Brain pericyte (primary cell): ENCODE data around the gene UST.
A peak's percentile ranks its signal among the peaks of the same experiment; 100 is the strongest.
"Not testable (repeated sequence)": the region's sequence is repeated elsewhere in the genome, so short reads cannot be mapped to it uniquely, and the experiment has no call there.

Experiments
- DNase-seq: peaks from one replicate; pipeline ENCODE4 v3.0.0-alpha.2; 2012; ENCODE audit warnings: low read depth, low spot score

UST gene

DNA sequence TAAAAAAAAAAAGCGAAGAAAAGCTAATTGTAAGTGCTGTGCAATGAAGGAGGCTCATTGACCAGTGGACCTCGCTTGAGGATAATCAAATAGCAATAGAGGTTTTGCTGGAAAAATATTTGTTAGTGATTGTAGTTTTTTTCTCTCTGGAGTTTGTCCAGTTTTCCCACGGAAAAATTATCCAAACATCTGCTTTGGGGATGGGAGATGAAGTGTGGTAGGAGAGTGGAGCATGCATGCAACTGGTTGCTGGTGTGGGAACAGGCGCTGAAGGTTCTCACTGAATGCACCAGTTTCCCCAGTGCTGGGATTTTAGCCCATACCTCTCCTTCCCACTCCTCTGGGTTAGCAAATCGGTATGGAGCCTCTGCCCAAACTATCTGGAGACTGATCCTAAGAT is 288.9 kb downstream of the UST start:
- no peak for DNase-seq

DNA sequence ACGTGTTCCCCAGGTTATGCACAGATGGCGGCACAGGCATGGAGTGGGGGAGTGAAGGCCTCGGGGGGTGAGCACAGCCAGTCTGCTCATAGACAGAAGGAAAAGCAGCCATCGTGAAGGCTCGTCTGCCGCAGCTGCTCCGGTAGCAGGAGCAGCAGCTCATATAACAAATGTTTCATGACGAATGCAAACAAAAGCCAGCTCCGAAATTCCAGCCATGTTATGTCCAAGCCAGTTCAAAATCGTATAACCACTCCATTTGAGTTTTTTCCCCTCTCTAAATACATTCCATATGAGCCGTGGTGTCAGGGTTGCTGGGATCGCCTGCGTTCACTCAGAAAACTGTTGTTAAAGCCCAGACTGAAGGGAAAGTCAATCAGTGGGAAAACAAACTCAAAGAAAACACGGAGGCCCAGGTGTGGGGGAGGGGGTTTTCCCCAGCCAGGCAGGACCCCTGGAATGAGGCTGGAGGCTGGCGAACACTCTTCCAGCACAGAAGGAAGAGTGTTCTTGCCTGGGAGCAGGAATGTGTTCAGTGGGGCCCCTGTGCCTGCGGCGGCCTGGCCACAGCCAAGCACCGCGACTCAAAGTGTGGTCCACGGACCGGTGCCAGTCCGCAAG is 290.3 kb downstream of the UST start:
- DNase-seq: peak; percentile 25

DNA sequence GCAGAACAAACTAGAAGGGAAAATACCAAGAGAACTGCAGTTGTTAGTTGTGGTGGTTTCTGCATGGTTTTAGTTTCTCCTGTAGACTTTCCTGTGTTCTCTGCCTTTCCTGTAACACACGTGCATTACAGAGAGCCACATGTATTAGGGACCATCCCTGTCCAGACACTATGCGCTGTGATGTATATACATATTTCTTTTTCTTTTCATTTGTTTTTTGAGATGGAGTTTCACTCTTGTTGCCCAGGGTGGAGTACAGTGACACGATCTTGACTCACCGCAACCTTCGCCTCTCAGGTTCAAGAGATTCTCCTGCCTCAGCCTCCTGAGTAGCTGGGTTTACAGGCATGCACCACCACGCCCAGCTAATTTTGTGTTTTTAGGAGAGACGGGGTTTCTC is 292.2 kb downstream of the UST start:
- not testable (repeated sequence) for DNase-seq

DNA sequence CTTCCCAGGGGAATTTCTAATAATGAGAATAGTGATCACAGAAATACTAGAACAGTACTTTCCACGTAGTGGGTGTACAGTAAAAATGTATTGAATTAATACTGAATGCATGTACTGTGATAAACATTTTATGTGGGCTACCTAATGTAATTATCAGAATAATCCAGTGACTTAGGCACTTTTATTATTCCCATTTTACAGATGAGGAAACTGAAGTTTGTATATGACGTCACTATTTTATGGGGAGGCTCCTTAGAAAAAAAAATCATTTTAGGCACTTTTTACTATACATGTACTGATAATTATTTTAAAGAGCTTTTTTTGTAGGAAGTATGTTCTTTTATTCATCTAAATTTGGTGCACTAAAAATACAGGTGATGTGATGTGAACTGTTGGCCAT is 295.1 kb downstream of the UST start:
- no peak for DNase-seq

DNA sequence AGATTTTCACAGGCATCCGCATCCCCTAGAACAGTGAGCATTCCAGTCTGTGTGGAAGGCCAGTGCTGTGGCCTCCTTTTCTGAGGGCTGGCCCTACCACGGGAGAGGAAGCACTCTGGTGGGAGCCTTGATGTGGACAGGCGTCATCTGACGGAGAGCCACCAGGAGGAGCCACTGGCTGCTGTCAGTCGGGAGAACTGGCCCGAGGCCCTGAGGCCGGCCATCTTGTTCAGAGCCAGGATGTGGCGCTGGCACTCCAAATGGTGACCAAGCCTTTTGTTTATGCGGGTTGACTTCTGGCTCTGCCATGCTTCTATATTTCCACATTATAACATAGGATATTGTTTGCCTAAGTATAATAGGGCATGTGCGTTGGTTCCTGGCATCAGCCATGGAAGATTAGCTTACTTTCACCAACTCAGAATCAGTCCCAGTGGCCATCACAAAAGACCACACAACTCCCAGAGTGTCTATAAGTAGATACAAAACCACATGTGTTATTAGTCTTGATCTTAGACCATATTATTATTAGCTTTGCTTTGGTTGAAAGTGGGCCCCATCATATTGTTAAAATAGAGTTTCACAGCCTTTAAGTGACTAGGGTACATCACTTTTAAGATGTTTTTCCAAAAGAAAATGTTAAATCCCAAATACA is 296.8 kb downstream of the UST start:
- no peak for DNase-seq

DNA sequence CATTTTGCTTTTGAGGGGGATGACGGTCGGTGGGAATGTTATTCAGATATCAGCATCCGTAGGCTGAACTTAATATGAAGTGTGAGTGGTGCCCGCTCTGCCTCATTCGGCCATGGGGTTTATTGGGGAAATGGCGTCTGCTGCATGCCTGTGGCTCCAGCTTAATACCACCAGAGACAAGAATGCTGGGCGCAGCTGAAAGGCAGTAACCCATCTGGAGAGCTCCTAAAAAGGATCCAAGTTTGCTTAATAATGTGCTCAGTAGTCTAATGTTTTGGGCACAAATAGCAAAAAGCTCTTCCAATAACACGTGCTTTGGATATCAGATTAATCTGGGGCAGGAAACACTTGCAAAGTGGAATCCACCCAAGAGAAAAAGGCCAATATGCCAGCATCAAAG is 297.7 kb downstream of the UST start:
- DNase-seq: no peak

DNA sequence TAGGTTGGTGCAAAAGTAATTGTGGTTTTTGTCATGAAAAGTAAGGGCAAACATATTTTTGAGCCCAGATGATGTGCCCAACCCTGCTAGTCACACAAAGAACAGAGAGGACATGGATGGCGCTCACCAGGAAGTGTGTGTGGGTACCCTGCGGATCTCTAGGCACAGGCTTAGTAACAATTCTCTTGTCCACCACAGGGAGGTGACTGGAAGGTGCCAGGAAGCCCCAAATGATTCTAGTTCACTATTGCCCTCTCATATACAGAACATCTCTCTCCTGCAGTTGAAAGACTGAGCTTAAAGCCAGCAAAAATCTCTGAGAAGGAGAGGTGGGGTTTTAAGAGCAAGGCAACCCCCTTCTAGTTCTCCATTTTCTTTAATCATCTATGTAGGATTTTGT is 298.6 kb downstream of the UST start:
- DNase-seq: no peak

DNA sequence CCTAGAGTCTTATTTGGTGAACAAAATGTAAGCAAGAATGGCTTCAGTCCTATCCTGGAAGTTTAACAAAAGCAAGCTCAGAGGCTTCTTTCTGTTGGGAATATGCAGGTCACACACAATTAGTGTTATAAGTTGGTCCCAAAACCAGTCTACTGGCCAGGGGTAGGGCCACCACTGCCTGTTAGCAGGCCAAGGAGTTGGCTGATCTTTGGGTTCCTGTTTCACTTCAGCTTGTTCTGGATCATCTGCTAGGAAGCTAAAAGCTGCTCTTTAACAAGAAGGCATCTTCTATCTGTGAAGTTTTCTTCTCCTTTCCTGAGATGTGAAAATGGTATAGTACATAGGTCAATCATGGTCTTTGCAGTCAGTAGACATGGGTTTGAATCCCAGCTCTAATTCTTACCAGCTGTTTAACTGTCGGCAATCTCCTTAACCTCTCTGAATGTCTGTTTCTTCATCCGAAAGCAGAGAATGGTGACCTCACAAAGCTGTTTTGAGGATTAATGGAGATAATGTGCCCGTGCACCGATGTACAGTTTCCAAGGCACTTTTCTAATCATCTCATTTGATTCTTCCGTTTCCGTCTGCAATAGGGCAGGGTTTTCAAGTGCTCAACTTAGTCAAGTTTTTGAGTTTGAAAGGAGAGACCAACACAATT is 299.5 kb downstream of the UST start:
- no peak for DNase-seq

DNA sequence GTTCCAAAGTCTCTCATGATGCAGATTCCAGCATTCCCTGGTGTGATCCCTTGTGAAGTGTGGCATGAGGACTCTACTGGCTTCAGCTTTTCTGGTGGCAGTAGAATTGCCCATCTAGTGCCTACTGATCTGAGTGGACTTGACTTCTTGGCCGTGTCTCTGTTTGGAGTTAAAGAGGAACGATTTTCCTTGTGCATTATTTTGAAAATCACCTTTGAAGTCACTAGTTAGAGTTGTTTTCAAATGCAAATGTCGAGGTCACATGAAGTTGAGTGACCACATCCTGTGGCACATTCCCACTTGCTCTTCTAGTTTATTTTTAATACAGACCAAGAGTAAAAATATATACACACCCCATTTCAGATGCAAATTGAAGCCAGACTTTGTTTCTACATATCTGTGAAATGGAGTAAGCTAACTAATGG is 300.0 kb downstream of the UST start:
- no peak for DNase-seq

DNA sequence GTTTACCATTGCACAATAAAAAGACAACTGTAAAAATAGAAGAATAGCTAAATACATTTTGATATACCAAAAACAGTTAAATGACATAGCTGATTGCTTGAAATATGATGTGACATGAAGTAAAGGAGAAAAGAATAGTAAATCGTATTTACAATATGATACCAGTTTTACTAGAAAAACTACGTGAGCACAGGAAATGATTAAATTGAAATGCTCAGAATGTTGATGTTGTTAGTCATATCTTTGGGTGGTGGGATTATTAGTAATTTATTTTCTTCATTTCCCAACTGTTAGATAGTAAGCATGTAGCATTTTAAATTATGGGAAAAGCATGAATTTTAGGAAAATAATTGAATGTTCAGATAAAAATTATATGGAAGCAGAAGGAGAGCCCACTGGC is 302.4 kb downstream of the UST start:
- DNase-seq: no peak

DNA sequence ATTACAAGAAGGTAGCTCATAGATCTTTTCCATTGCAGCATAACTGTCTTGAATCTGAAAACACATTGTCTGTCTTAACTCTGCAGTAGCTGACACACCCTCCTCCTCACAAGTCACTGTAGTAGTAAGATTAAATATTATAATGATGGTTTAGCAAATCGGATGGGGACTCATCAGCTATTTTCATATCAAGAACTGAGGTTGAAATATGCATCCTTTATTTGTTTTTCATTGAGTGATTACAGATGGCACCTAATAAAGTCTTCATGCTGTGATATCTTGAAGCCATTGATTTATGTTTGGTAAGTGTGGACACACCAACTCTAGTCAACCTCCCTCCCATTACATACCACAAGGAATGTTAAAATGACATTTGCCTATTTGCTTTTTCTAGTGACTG is 303.3 kb downstream of the UST start:
- no peak for DNase-seq

DNA sequence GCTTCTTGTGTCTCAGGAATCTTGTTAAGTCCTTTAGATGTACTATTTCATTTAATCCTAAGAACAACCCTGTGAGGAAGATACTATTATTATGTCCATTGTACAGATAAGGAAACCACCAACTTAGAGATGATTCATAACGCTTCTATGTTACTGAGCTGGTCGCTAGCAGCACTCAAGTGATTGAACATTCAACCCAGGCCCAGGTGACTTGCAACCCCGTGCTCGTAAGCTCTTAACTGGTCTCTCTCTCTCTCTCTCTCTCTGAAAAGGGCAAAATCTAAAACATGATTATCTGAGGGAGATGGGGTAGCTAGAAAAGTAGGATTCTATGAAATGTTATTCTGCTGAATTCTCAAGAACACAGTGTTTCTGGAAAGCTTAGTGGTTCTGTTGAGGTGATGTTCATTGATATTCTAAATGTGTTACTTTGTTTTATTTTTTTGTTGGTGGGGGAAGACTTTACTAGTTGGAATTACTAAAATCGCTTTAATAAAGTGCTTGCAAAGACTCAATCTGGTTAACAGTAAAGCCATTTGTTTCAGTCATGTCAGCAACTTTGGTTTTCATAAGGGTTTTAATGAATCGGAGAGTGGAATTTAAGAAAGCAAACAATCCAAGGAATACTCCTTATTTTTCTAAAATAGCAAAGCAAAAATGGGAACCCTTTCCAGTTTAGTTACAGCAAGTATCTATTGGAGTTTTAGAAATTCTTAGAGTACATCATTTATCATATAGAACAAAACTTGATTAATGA is 305.7 kb downstream of the UST start:
- no peak for DNase-seq

DNA sequence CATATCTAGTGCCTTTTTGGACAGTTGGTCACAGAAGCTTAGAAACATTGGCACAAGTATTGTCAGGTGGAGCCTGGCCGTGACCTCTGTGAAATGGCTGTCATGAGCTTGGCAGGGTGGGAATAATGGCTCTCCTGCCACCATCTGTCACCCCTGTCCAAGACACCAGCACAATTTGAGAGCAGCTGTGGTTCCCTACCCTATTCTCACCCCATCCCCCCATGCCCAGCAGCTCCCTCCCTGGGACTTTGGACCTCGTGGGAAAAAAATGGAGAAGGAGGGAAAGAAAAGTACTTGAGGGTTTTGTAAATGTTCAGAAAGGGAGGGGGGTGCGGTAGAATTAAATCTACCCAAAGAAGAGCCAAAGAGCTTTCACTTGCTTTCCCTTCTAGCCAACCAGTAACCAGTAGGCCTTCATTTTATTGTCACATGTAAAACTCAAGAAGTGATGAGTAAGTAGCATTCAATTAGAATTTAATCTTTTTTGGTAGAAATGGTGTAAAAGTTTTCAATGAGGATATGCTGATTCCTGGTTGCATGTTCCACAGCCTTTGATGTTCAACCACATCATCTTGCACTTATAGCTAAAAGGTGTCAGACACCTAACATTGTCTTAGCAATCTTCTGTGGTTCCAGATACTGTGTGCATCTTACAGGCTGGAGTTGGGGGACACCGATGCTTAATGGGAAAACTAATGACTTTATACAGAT is 307.2 kb downstream of the UST start:
- DNase-seq: no peak

DNA sequence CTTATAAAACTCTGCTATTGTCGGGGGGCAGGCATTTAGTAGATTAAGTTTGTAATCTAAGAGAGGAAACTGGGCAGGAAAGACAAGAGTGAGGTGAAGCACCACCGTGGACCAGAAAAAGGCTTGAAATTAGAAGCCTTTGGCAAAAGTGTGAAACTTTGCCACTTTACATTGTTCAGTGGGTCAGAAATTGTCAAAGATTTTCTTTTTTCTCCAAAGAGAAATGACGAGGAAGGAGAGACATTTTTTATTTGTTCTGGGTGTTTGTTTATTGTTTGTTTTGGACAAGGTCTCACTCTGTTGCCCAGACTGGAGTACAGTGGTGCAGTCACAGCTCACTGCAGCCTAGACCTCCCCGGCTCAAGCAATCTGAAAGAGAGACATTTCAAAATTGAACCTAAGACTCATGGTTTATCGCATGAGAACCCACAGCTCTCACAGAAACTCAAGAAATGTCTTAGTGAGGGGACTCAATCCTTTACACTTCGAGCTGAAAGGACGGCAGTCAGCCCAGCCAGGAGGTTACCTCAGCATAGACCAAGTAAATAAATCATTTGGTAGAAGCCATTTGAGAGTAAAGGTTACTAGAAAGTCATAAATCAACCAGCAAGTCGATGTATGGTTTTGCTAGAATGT is 307.8 kb downstream of the UST start:
- DNase-seq: no peak

DNA sequence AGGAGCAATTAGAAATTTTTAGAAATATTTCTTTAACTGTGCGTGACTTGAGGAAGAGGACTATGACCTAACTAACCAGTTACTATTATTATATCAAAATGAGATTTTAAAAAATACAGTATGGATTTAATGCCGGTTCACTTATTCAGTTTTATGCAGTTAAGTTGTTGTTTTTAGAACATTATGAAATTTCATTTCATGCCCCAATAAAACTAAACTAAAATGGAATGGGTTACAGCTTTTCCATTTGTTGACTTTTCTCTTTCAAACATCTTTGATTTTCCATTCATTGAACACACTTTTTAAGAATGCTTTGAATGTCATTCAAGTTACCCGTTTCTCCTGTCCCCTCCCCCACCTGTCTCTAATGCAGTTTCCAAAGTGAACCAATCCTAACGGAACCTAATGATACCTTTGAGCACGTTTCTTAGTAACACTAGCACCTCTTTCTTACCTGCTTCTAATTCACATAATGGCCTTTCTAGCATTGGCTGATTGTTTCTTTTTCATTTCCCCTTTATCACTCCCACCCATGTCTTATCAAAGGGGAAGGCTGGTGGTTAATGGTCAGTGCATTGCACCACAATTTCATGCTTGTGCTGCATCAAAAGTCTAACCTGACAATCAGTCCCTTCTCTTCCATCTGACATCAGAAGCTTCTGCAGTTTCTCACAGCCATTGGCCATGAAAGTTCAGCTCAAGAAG is 308.5 kb downstream of the UST start:
- no peak for DNase-seq

DNA sequence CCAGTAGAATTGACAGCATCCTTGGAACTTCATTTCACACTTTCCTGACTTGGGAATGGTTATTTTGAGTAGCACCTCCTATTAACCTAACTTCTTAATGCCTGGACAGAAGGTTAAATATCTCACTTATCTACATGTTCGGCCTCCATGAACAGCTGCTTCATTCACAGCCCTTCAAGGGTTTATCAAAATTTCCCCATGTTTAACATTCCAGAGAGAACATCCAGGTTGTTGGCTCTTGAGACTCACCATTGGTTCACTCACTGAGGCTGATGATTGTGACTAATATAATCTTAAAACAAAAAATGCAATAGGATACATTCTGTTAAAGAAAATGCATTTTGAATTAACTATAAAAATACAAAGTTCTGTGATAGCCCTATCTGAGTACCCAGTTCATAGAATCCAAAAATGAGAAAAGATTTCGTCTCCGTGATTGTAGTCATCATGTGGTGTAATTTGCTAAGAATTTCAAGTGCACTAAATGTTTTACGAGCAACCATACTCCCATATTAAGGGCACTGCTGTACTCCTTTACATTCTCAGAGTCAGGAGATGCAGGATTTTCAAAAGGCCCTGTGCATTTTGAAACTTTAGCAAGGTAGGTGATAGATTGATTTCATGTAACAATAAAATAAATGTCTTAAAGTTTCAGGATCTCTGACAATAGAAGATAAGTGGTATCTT is 310.1 kb downstream of the UST start:
- no peak for DNase-seq

DNA sequence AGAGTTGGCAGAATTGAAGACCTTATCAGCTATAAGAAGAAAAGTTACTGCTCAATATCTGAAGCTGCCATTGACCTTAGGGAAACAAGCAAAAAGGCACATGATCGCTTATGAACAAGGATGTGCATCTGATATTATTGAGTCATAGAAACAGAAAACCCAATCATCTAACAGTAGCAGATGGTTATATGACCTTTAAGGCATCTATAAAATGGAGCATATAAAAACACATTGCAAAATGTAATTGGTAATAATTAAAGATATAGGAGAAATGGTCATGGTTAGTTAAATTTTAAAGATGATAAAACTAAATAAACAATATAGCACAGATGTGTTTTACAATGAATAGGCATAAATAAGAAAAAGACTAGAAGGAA is 310.6 kb downstream of the UST start:
- no peak for DNase-seq

DNA sequence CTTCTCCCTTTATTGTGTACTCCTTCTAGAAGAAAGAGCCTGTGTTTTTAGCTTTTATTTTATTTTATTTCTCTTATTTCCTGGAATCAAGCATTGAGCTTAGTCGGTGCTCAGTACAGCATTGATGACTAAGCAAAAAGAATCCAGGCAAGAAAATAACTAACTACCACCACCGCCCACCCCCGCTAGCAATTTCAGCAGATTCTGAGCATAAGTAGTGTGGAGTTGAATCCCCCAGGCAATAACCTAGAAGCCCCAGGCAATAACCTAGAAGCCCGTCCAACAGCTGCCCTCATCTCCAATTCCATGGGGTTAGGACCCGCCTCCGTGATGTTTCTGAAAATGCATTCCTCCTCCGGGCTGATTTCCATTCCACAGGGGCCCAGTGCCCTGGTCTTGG is 312.7 kb downstream of the UST start:
- DNase-seq: no peak

DNA sequence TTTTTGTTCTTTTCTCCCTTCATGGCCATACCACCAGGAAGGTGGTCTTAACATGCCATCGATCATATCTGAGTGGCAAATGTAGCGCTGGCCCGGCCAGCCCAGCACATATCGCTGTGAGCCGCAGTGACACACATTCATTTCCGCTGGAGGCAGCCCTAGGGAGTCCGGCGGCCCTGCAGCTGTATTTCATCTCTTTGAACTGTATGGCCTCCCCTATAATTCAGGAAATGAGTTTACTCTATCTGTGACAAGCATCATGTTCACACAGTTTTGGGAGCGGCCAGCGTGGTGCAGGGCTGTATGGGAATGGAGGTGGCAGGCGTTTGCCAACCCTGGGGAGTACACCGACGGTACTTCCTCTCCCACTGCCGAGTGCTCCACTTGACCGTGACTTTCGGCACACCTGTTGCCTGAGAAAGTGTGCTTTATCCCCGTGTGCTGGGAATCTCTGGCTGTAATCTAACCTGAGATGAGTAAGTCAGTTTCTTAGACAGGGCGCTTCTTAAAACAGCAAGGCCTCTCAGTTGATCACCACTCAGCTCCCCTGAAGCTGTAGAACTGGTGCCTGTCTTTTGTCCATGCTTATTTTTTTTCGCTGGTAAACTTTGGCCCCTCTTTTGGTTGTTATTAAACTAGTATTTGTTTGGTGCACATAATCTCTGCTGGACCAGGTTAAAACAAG is 313.6 kb downstream of the UST start:
- no peak for DNase-seq
